ENCODE results near the gene ABCA1.
"Not testable (repeated sequence)": the region's sequence is repeated elsewhere in the genome, so short reads cannot be mapped to it uniquely, and the experiment has no call there.

The ABCA1 gene

DNA sequence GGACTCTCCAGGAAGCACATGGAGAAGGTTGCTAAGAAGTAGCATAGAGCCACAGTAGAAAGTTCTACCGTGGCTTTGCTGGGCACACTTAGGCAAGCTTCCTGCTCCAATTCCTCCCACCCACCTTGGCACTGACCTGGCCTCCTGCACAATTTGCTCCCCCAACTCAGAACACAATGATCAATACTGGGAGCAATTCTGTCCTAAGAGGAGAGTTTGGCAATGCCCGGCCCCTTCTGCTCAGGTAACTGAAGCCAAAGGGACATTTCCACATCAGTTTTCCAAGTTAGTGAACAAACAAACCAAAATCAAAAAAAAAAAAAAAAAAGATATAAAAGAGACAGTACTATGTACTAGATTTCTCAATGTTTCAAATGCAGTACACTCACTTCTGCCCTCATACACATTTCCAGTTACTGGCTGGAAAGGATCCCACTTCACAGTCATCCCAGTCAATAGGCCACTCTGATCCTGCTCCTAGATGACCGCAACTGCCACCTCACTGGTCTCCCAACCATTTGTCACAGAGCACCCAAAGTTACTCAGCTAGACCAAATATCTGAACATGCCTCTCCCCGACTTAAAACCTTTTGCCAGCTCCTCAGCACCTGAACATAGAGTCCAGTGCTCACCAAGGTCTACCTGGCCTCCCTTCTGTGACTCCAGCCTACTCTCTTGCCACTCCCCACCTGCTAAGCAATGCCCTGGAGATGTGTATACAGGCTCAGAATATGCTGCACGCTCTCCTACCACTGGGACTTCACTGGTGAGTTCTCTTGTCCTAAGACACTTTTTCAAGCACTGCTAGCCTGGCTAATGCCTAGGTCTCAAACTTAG is 21.3 kb downstream of the ABCA1 start:
- no peak for DNase-seq (ENCODE audit: low read depth)

DNA sequence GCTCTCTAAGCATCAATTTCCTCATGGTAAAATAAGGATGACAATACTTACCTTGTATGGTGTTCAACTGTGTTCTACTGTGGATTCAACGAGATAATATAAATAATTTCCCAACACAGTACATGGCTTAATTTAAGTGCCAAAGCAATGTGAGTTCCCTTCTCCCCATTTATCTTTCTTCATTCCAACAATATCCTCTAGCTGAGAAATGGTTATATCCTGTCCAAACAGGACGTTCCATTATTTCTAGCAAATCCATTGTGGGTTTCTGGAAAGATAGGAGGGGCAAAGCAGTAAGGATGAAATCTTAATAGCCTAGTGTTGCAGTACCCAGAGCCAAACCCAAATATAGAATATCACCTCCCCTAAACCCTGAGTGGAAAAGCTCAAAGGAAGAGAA is 22.0 kb downstream of the ABCA1 start:
- DNase-seq (ENCODE audit: low read depth), result no peak

DNA sequence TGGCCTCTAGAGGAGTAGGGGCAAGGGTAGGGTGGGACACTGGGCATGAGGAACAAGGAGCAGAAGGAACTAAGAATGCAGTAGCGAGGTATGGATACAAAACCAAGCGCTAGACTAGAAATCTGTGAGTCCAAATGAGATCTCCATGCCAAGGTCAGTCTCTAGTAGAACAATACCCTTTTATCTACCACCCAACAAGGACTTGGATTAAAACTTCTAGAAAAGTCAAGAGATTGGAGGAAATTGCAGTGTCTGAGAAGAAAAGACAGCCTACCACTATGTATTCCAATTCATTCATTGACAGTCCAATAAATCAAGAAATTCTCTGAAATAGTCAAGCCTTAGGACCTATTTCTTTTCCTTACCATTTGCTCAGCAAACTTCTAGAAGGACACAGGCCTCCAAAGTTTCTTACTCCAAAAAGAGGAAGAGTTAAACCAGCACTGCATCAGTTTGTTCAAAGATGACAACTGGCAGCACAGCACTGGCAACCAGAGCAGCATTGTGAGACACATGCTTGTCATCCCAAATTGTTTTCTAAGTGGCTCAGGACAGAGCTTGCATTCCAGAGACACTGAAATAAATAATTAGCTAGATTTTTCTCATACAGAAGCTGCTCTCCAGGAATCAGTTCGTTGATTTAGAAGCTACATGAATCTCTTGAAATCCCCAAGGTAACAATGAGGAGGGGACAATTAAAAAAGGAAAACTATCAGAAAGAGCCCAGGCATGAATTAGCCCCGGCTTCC is 22.6 kb downstream of the ABCA1 start:
- DNase-seq (ENCODE audit: low read depth), result no peak

DNA sequence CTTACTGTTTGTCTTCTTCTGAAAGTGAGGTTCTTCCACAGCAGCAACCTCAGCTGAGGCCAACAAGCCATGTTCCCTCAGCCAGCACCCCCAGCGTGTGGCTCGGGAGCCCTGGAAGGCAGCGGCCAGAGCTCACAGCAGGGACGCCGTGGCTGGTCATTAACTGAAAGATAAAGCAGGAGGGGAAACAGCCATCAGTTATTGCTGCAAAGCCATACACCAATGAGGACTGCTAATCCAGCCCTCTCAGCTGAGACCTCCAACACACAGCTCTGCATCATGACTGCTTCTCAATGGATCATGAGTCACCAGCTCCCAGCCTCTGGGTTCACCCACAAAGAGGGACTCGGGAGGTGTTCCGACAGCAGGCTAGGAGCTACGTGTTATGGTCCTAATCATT is 24.3 kb downstream of the ABCA1 start:
- no peak for DNase-seq (ENCODE audit: low read depth)

DNA sequence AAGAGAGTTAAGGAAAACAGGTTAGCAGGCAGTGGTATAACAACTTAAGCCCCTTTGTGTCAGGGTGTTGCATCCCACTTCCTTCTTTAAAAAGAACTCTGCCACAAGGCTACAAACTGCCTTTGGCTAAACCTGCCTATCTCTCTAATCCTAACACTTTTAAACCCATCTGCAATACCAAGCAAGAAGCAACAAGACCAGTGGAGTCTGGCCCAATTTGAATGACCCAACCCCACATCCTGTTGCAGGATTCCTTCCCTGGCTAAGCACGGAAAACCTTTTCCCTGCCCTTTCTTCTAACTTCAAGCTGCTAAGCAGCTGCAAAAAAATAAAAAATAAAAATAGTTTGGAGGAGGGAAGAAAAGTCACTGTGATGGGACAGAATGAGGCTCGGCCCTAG is 27.1 kb downstream of the ABCA1 start:
- no peak for DNase-seq (ENCODE audit: low read depth)

DNA sequence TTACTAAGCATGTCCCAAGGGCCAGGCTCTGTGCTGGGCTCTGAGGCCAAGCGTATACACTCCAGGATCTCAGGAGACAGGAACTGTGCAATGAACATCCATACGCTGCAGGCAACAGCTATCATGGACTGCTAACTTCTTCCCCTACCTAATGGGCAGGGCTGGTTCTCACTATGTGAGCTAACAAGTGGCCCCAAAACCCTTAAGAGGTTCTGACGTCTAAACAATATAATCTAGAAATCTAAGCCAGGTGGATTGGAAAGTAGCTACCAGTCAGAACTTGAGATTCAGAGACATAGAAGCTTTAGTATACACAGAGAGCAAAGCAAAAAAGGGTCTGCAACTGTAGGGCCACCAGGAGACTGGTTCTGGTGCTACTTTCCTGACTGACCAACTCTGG is 27.6 kb downstream of the ABCA1 start:
- DNase-seq (ENCODE audit: low read depth), result no peak

DNA sequence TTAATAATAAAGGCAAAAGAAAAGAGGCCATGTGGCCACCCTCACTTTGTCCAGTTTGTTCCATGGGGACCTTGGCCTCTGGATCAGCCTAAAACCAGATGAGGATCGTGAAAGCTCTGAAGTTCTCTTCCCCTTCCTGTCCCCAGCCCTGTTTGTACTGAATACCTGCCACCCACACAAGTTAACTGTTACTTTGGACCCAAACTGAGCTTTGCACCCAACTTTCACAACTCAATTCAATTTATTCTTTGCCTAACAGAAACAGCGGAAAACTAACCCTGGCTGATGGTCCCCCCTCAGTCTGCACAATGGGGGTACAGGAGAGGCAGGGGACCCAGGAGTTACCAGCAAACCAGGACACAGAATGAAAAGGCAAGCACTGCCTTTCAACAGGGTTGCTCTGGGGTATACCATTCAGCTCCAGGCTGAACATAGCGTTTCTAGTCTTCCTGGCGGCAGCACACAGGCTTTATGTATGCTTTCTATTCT is 28.2 kb downstream of the ABCA1 start:
- no peak for DNase-seq (ENCODE audit: low read depth)

DNA sequence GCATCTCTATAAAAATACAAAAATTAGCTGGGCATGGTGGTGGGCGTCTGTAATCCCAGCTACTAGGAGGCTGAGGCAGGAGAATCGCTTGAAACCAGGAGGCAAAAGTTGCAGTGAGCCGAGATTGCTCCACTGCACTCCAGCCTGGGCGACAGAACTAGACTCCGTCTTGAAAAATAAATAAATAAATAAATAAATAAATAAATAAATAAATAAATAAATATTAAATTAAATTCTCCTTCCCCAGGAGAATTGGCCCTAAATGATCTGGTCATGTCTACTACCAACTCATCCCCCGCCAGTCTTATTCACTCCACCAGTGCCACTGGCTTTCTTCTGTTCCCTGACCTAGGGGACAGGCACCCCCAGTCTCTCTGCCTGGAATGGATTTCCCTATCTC is 29.6 kb downstream of the ABCA1 start:
- DNase-seq (ENCODE audit: low read depth), result not testable (repeated sequence)

DNA sequence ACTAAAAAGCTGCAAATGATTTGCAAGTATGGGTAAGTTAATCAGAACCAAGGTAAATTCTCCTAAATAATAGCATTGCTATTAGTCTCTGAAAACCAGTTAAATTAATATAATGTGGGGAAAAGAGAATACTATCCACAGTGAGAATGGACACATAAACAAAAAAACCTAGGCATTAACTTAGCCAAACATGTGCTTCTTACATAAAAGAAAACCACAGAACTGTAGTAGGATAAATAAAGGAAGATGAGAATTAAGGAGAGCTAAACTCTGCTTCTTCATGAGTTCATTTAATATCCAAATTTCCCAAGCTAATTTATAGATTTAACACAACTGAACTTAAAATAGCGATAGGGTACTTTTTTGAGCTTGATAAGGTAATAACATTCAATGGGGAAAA is 31.8 kb downstream of the ABCA1 start:
- no peak for DNase-seq (ENCODE audit: low read depth)

DNA sequence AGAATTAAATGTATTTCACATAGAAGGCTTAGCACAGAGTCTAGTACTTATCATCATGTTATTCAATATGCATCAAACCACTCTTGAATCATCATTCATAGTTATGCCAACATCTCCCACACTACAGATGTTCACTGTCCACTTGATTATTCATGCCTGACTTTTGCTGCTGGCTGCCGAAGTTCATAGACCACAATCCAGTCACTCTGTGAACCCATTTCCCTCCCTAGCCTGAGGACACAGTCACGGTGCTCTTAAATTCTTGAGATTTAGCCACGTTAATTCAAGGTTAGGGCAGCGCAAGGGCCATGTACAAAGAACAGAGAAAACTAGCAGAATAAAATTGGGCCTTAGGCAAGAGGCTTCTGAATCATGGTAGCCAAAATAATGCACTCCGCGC is 32.4 kb downstream of the ABCA1 start:
- no peak for DNase-seq (ENCODE audit: low read depth)

DNA sequence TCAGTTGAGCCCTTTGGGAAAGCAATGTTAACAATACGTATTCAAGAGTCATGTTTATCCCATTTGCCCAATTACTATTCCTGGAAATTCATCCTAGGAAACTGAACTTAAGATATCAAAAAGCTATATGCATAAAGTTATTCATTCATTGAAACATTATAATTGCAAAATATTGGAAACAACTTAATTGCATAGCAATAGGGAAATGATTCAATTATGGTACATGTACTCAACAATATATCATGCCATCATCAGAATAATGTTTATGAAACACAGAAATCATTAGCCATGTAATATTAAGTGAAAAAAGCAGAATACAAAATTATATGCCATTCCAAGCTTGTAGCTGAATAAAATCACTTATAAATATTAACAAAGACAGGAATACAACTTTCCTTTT is 35.3 kb downstream of the ABCA1 start:
- DNase-seq (ENCODE audit: low read depth), result no peak

DNA sequence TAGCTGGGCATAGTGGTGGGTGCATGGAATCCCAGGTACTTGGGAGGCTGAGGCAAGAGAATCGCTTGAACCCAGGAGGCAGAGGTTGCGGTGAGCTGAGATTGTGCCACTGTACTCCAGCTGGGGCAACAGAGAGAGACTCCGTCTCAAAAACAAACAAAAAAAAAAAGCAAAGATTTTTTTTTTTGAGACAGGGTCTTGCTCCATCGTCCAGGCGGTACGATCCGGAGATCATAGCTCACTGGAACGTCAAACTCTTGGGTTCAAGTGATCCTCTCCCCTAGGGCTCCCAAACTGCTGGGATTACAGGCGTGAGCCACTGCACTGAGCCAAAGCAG is 37.6 kb downstream of the ABCA1 start:
- no peak for DNase-seq (ENCODE audit: low read depth)

DNA sequence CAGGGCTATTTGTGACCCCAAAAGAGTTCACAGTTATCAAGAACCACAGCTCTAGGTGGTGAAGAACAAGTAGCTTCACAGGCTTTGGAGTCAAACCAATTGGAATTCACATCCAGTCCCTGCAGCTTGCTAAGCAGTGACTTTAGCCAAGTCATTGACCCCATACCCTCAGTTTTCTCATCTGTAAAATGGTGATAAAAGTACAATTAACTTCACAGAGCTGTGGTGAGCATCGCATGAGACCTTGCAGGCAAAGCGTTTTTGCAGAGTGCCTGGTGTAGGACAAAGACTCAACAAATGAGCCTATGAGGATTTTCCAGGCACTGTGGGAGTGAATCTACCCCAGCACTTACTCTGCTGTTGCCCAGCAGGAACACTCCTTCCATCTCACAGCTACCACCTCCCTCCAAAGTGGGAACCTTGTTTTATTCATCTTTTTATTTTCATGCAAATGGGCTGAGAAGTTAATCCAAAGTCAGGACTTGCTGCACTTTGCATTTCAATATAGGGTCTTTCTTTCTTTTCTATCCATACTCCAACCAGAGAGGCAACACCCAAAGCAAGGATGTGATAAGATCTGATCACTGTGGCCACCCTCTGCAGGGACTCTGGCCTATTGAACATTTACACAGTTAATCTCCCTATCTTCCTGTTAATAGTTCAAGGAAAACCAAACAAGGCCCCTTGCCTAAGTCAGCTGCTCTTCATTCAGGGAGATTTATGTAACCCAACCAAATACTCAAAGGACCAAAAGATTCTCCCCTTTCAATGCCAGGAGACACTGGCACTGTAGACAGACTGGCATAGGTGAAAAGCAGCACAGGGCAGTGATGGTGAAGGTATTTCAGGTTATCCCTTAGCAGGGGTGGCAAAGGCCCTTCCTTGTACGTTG is 41.9 kb downstream of the ABCA1 start:
- DNase-seq (ENCODE audit: low read depth), result no peak

DNA sequence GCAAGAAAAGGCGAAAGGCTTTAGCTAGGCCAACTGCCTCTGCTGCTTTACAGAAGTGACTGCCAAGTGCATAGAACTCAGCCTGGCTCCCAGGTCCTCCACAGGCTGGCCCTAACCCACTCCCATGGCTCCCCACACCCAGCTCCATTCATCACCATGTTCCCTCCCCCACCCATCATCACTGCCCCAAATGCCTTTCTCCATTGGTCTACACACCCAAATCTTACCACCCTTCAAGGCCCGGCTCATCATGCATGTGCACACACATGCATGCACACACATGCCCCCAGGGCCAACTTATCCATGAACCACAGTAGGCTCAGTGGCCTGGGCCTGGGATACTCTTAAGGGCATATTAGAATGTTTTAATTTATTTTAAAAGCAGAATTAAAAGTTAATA is 44.8 kb downstream of the ABCA1 start:
- DNase-seq (ENCODE audit: low read depth), result no peak

DNA sequence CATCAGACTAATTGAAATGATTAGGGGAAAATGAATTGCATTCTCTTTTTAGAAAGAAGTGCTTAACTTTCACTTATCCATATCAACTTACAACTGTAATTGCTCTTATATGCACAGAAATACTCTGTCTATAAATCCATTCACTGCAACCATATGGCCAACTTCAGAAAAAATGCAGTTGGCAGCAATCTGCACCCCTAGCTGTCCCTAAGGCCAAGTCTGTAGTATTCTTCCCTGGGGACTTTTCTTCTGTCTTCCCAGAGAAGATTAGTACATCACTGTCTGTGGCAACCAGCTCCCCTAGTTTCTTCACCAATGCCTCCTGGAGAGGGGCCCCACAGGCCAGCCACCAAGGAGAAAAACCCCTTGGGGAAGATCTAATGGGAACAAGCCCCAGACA is 45.4 kb downstream of the ABCA1 start:
- no peak for DNase-seq (ENCODE audit: low read depth)

DNA sequence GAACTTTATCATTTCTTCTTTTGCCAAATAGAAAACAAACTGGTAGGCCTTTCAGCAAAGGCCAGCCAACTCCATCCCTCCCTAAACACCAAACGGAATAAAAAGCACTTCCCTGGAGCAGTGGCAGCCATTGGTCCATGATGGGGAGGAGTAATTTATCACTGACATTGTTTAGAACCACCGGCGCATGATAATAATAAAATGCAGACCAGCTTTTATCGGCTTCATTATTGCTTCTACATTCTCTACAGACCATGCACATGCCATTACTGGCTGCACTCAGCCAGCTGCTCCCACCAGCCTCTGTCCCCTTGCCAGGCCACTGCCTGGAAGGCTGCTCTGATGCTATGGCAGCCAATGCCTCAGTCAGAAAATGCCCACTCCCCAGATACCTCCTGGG is 45.9 kb downstream of the ABCA1 start:
- DNase-seq (ENCODE audit: low read depth), result no peak

DNA sequence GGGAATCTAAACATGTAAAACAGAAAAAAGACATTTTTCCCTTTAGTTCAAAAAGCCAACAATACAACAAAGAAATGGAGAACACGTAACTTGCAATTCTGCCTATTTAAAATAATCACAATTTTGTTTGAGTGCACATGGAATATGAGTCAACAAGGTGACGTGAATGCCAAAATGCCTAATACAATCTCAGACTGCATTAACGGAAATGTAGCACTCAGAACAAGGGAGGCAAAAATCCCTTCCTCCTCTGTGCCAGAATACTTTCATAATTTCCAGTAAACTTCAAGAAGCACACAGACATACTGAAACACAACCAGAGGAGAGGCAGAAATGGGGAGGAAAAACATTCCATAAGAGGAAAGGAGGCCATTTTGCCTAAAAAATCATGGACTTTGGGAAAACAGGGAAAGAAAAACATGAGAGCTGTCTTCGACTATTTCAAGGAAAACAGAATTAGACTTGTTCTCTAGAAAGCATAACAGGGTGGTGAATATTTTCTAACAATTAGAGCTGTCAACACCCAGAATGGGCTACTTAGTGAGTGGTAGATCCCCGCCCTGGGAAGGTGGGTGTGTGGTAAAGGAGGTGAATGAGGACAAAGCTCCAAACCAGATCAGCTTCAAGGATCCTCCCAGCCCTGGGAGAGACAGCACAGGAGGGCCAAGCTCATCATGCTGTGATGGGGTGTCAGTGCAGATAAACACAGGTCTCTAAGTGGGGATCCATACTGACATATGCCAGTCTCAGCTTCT is 48.2 kb downstream of the ABCA1 start:
- DNase-seq (ENCODE audit: low read depth), result no peak

DNA sequence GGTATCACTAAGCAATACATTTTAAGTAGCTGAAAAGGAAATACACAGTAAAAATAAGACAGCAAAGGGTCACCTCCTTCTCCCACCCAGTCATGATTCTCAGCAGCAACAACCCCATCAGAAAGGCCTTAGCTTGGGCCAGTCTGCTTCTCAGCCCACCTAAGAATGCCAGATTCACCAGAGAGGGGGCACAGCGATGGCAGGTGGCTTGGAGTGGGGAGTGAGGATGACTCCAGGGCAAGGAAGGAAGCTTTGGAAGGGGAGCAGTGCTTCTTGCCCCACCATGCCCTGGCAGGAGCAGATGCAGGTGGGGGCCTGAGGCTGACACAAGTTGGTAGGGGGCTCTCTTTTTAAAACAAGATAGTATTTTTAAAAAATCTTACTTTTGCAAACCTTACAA is 51.4 kb downstream of the ABCA1 start:
- no peak for DNase-seq (ENCODE audit: low read depth)

DNA sequence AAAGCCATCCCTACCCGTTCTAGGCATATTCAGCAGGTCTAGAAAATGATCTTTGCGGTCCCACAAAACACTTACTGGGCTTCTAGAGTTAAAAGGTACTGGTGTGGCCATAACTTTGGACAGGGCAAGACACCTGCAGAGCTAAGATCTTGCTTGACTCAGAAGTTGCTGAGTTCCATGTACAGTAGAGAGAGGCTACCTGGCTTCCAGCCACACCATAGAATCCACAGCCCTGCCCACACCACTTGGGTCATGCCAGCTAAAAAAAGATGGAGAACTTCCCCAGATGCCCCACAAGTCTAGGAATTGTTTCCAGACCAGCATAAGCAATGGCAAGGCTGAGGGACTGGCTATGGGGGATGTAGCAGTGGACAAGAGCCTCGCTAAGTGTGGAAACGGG is 52.1 kb downstream of the ABCA1 start:
- DNase-seq (ENCODE audit: low read depth), result no peak

DNA sequence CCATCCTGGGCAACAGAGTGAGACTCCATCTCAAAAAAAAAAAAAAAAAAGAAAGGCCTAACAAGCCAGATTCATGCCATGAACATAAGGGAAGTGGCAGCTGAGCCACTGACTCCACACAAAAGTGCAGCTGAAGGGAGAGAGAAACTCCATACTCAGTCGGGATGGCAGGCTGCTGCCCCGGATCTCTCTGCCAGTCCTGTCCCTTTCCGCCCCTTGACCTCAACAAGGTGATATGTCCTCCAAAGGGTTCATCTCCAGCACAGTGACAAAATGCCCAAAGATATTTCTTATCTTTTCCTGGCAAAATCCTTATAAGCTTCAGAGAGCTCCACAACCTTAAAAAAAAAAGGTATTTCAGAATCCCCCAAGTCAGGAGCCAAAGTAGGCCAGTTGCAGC is 52.6 kb downstream of the ABCA1 start:
- DNase-seq (ENCODE audit: low read depth), result no peak

DNA sequence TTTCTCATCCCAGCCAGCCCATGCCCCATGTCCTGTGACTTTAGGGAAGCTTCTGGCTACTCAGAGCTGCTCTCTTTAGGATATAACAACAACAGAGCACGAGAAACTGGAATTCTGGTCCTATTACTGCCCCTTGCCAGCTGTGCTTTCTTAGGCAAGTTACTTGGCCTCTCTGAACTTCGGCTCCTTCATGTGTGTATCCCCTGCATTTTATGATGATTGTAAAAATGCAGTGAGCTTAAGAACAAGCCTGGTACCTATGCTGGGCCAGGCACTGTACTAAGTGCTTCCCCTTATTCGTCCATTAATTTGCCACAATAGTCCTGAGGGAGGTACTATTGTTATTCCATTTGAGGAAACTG is 54.5 kb downstream of the ABCA1 start:
- DNase-seq (ENCODE audit: low read depth), result no peak

All from T-helper 22 cell (primary cell).